B cell (primary cell): Measurements from ENCODE around the gene PLCB1. TPM values are rescaled to one million over a fixed set of nuclear protein-coding genes. Genes with fewer than 3 reads are reported as not detected.

Experiments used
- ATAC-seq: fragments of 200-7000 bp; cut with Tn5 transposase; one replicate; pipeline ENCODE4 v1.10.0; 2021; ENCODE audit warnings: low read depth, mild to moderate bottlenecking, moderate number of reproducible peaks, moderate library complexity
- CTCF ChIA-PET: fragments of 350-600 bp; sonication (Branson Sonifier 250); formaldehyde crosslinking; loops from one replicate; lab custom pipeline; 2021; ENCODE audit warnings: antibody characterized with exemption, inconsistent platforms; lab: Charles Lee
- POLR2A ChIA-PET: fragments of 350-600 bp; sonication (Branson Sonifier 250); formaldehyde crosslinking; loops from one replicate; lab custom pipeline; 2021; ENCODE audit warnings: antibody characterized with exemption; lab: Charles Lee
- DNase-seq: peaks from one replicate; pipeline ENCODE4 v3.0.0; 2013
- H2AFZ ChIP-seq: 2 replicates; pipeline ENCODE4 v1.6.1; 2012; ENCODE audit warnings: mild to moderate bottlenecking, low read depth, low read length; ENCODE audit not compliant: insufficient read depth, poor library complexity, severe bottlenecking
- H3K27ac ChIP-seq, 2 donors: 1 replicate in 1 of 2; 2 replicates in 1 of 2; pipeline ENCODE4 v1.5.1; 2012 to 2013; ENCODE audit warnings: low read length in 2 of 2, mild to moderate bottlenecking in 2 of 2, moderate library complexity in 1 of 2
- H3K27me3 ChIP-seq, 4 experiments: fragments of 200-600 bp in 1 of 4; sonication (generic) in 1 of 4; replicated peaks in 1 of 4; 1 replicate in 2 of 4; 2 replicates in 2 of 4; pipeline versions ENCODE4 v1.6.1 to v1.7.0; 2013 to 2016; ENCODE audit warnings: low read length in 3 of 4, mild to moderate bottlenecking in 2 of 4, mixed read lengths in 1 of 4, moderate library complexity in 1 of 4; ENCODE audit not compliant: insufficient read depth in 4 of 4, control insufficient read depth in 3 of 4; ENCODE audit errors: control extremely low read depth in 1 of 4
- H3K36me3 ChIP-seq, 2 experiments: replicated peaks in 1 of 2; 1 replicate in 1 of 2; 2 replicates in 1 of 2; pipeline versions ENCODE4 v1.6.1 to v1.7.1; 2013; ENCODE audit warnings: low read length in 1 of 2; ENCODE audit not compliant: insufficient read depth in 2 of 2, control insufficient read depth in 1 of 2; ENCODE audit errors: control extremely low read depth in 1 of 2, extremely low read depth in 1 of 2
- H3K4me1 ChIP-seq, 2 donors: fragments of 200-600 bp in 1 of 2; sonication (generic) in 1 of 2; 1 replicate in 1 of 2; 2 replicates in 1 of 2; pipeline versions ENCODE4 v1.5.1 to v1.6.1; 2013 to 2017; ENCODE audit warnings: low read length in 2 of 2; ENCODE audit not compliant: control insufficient read depth in 2 of 2, insufficient read depth in 2 of 2
- H3K4me2 ChIP-seq: replicated peaks from 2 replicates; pipeline ENCODE3; 2012; ENCODE audit warnings: mild to moderate bottlenecking, low read depth, low read length; ENCODE audit not compliant: poor library complexity, severe bottlenecking
- H3K4me3 ChIP-seq, 5 experiments: fragments of 200-600 bp in 1 of 5; sonication (generic) in 1 of 5; 1 replicate in 3 of 5; 2 replicates in 2 of 5; pipeline versions ENCODE4 v1.5.1 to v1.7.0; 2011 to 2016; ENCODE audit warnings: low read length in 4 of 5, mild to moderate bottlenecking in 4 of 5, low read depth in 2 of 5, control low read depth in 1 of 5, moderate library complexity in 1 of 5; ENCODE audit not compliant: insufficient read depth in 1 of 5; ENCODE audit errors: control extremely low read depth in 1 of 5, extremely low read depth in 1 of 5
- H3K79me2 ChIP-seq: fragments of 200-600 bp; sonication (generic); one replicate; pipeline ENCODE4 v1.6.0; 2016; ENCODE audit warnings: low read length; ENCODE audit not compliant: control insufficient read depth, insufficient read depth
- H3K9ac ChIP-seq: fragments of 200-600 bp; sonication (generic); 2 replicates; pipeline ENCODE4 v1.6.1; 2017; ENCODE audit warnings: mild to moderate bottlenecking, low read length, moderate library complexity
- H3K9me3 ChIP-seq, 3 donors: one replicate each; pipeline versions ENCODE4 v1.6.1 to v1.7.1; 2013; ENCODE audit warnings: low read length in 2 of 3; ENCODE audit not compliant: control insufficient read depth in 2 of 3, insufficient read depth in 1 of 3; ENCODE audit errors: control extremely low read depth in 1 of 3
- H4K20me1 ChIP-seq: 2 replicates; pipeline ENCODE4 v1.6.0; 2012; ENCODE audit warnings: mild to moderate bottlenecking, low read length; ENCODE audit not compliant: insufficient read depth, control insufficient read depth, poor library complexity, severe bottlenecking
- H3K27ac Mint-ChIP-seq: one replicate; pipeline ENCODE4 v1.8.0; 2021; ENCODE audit warnings: mixed read lengths
- H3K27me3 Mint-ChIP-seq: one replicate; pipeline ENCODE4 v1.8.0; 2021; ENCODE audit warnings: mixed read lengths
- H3K4me1 Mint-ChIP-seq: one replicate; pipeline ENCODE4 v1.8.0; 2021; ENCODE audit warnings: mixed read lengths
- H3K4me3 Mint-ChIP-seq: one replicate; pipeline ENCODE4 v1.8.0; 2021; ENCODE audit warnings: mixed read lengths
- H3K9me3 Mint-ChIP-seq: one replicate; pipeline ENCODE4 v1.8.0; 2022; ENCODE audit warnings: mixed read lengths; ENCODE audit not compliant: insufficient read depth
- EZH2 ChIP-seq: IDR thresholded peaks from 2 replicates; pipeline ENCODE4 v1.6.1; 2012; ENCODE audit warnings: borderline replicate concordance, low read depth, mild to moderate bottlenecking, moderate library complexity, low read length; ENCODE audit not compliant: insufficient read depth, poor library complexity, severe bottlenecking
- WGBS: methylation state at CpG from one replicate; pipeline ENCODE4 v1.1.5; 2013; ENCODE audit warnings: missing lambda C conversion rate; ENCODE audit not compliant: insufficient coverage; 5-methylcytosine and 5-hydroxymethylcytosine counted together
- intact Hi-C: fragments of 100-400 bp; cut with micrococcal nuclease; formaldehyde crosslinking; loops from one replicate; pipeline ENCODE4 v1.10.0; 2022
- polyA plus RNA-seq: library from polyadenylated mRNA; depleted of rRNA; stranded (reverse); fragments of >200 nt; gene quantifications from 2 replicates; pipeline ENCODE4 v1.2.3, GENCODE V29; 2012
- total RNA-seq, 2 donors: library from RNA; stranded (reverse); fragments of 120-200 nt in 1 of 2; gene quantifications; 1 replicate in 1 of 2; 2 replicates in 1 of 2; pipeline versions ENCODE4 v1.2.3 to v1.2.4, GENCODE V29; 2013 to 2022
- TF ChIP-seq, protein P1 (sequence below): fragments of 200-600 bp; IDR thresholded peaks from one replicate; pipeline ENCODE4 v1.8.0; 2022; ENCODE audit warnings: antibody characterized with exemption, mild to moderate bottlenecking

The PLCB1 gene
- total and polyA plus RNA-seq, 2 donors (not counting 1 experiment from before 2014, with no cell fraction given) = 0.18 to 0.47 TPM

- Mint-ChIP-seq H3K9me3 (no peaks in the 10 kb centered on the region), H3K27me3 (no peaks in the 10 kb centered on the region), H3K4me3 (no peak overlapping the region), H3K27ac (no peak overlapping the region), H3K4me1 (no peaks in the 10 kb centered on the region)
- no peak overlapping the region for H3K4me2 ChIP-seq
- 98% methylated on average over 5 of the region's 5 CpGs for WGBS
- POLR2A ChIA-PET = no interaction called here
- H4K20me1 ChIP-seq = no peaks in the 10 kb centered on the region
- no peak overlapping the region for H3K9ac ChIP-seq
- H3K79me2 ChIP-seq = no peaks in the 10 kb centered on the region
- H3K27me3 ChIP-seq = no peaks in the 10 kb centered on the region
- no peak overlapping the region for H3K27ac ChIP-seq
- intact Hi-C loops = no loop called here
- no peaks in the 10 kb centered on the region for H3K4me1 ChIP-seq
- no peak overlapping the region for H2AFZ ChIP-seq
- no peak for TF ChIP-seq EZH2
- TF ChIP-seq, protein P1, sequence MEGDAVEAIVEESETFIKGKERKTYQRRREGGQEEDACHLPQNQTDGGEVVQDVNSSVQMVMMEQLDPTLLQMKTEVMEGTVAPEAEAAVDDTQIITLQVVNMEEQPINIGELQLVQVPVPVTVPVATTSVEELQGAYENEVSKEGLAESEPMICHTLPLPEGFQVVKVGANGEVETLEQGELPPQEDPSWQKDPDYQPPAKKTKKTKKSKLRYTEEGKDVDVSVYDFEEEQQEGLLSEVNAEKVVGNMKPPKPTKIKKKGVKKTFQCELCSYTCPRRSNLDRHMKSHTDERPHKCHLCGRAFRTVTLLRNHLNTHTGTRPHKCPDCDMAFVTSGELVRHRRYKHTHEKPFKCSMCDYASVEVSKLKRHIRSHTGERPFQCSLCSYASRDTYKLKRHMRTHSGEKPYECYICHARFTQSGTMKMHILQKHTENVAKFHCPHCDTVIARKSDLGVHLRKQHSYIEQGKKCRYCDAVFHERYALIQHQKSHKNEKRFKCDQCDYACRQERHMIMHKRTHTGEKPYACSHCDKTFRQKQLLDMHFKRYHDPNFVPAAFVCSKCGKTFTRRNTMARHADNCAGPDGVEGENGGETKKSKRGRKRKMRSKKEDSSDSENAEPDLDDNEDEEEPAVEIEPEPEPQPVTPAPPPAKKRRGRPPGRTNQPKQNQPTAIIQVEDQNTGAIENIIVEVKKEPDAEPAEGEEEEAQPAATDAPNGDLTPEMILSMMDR = no peak
- CTCF ChIA-PET = interaction anchor here (0.6 to 1.2 kb wide), 3 partner anchors 9 to 16 kb away, joined by 3 to 6 read pairs (median 4); no protein-coding TSS in a partner anchor
- DNase-seq = no peak
- ATAC-seq = no peak
- no peaks in the 10 kb centered on the region for H3K9me3 ChIP-seq
- no peaks in the 10 kb centered on the region for H3K36me3 ChIP-seq
- no peak overlapping the region for H3K4me3 ChIP-seq
Observed at GRCh38 chr20:8766868-8767390, 634.9 kb downstream of the PLCB1 start.

DNA sequence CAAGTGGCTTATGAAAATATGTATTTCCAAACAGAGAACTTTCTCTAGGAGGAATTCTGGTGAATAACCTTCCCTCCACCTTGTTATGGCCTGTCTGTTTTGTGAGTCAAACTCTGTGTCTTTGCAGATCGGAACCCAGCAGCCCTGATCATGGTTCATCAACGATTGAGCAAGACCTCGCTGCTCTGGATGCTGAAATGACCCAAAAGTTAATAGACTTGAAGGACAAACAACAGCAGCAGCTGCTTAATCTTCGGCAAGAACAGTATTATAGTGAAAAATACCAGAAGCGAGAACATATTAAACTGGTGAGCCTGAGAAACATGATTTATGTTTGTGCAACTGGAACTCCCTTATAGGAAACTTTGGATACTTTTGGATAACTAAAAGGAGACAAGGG, 642.3 kb downstream of the PLCB1 start:
- 90% methylated on average over 4 of the region's 5 CpGs for WGBS
- H3K27me3 ChIP-seq = no peaks in the 10 kb centered on the region
- no peak overlapping the region for H3K9ac ChIP-seq
- no peaks in the 10 kb centered on the region for H4K20me1 ChIP-seq
- H3K4me1 ChIP-seq = no peaks in the 10 kb centered on the region
- no peak for DNase-seq
- no peak overlapping the region for H3K4me2 ChIP-seq
- no peaks in the 10 kb centered on the region for H3K36me3 ChIP-seq
- no peak overlapping the region for H2AFZ ChIP-seq
- H3K4me3 ChIP-seq = no peak overlapping the region
- no peak for TF ChIP-seq EZH2
- TF ChIP-seq, protein P1 = no peak
- H3K9me3 ChIP-seq = no peaks in the 10 kb centered on the region
- intact Hi-C loops = no loop called here
- Mint-ChIP-seq H3K27ac (no peak overlapping the region), H3K4me1 (no peaks in the 10 kb centered on the region), H3K4me3 (no peak overlapping the region), H3K9me3 (no peaks in the 10 kb centered on the region), H3K27me3 (no peaks in the 10 kb centered on the region)
- no peak overlapping the region for H3K27ac ChIP-seq
- ChIA-PET POLR2A (no interaction called here), CTCF (no interaction called here)
- H3K79me2 ChIP-seq = no peaks in the 10 kb centered on the region
- ATAC-seq = no peak
